ENCODE results near the gene ALDOB. TPM values are rescaled to one million over a fixed set of nuclear protein-coding genes. Genes with fewer than 3 reads are reported as not detected.

Gene ALDOB
- total and polyA plus RNA-seq, 2 donors from 2014 or later: 11.0 to 4,265 TPM

GRCh38 chr9:101397746-101398067 is 37.9 kb downstream of the ALDOB start:
- DNase-seq: no peak
- H3K36me3 ChIP-seq (ENCODE audit: control insufficient read depth in 2 of 3, insufficient read depth in 3 of 3, low read length in 3 of 3): peaks cover 7 to 19% (median 15%) of the 10 kb centered on the region in 3 donors
- intact Hi-C loops (cut with DNase I): no loop called here
- H3K9ac ChIP-seq (ENCODE audit: low read length in 3 of 3): peak overlapping the region; percentile 93 to 100 (median 97)
- H3K27me3 ChIP-seq (ENCODE audit: control insufficient read depth, insufficient read depth, low read length): no peaks in the 10 kb centered on the region
- peak overlapping the region in 1 of 2 donors; percentile 84 for H3K27ac ChIP-seq (ENCODE audit: low read depth in 2 of 2, low read length in 2 of 2)
- peaks cover 0 to 3% (median 0%) of the 10 kb centered on the region in 3 donors for H3K9me3 ChIP-seq (ENCODE audit: control insufficient read depth in 2 of 3, insufficient read depth in 1 of 3, low read length in 3 of 3)
- TF ChIP-seq, protein P1, sequence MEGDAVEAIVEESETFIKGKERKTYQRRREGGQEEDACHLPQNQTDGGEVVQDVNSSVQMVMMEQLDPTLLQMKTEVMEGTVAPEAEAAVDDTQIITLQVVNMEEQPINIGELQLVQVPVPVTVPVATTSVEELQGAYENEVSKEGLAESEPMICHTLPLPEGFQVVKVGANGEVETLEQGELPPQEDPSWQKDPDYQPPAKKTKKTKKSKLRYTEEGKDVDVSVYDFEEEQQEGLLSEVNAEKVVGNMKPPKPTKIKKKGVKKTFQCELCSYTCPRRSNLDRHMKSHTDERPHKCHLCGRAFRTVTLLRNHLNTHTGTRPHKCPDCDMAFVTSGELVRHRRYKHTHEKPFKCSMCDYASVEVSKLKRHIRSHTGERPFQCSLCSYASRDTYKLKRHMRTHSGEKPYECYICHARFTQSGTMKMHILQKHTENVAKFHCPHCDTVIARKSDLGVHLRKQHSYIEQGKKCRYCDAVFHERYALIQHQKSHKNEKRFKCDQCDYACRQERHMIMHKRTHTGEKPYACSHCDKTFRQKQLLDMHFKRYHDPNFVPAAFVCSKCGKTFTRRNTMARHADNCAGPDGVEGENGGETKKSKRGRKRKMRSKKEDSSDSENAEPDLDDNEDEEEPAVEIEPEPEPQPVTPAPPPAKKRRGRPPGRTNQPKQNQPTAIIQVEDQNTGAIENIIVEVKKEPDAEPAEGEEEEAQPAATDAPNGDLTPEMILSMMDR (IDR thresholded peaks at IDR 0.05; ENCODE audit: borderline replicate concordance, extremely low read depth, insufficient read depth): no peak
- H3K4me3 ChIP-seq (ENCODE audit: low read length in 3 of 3): peak overlapping the region; percentile 96 to 99 (median 97)
- FAIRE-seq: no peak
- peaks cover 3 to 8% (median 8%) of the 10 kb centered on the region in 3 donors for H3K4me1 ChIP-seq (ENCODE audit: control insufficient read depth in 2 of 3, insufficient read depth in 2 of 3, low read depth in 1 of 3, low read length in 3 of 3)

DNA sequence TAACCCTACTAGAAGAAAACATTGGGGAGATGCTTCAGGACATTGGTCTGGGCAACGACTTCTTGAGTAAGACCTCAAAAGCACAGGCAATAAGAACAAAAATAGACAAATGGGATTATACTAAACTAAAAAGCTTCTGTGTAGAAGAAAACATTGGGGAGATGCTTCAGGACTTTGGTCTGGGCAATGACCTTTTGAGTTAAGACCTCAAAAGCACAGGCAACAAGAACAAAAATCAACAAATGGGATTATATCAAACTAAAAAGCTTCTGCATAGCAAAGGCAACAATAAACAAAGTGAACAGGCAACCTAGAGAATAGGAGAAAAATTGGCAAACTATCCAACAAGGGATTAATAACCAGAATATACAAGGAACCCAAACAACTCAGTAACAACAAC is 40.9 kb downstream of the ALDOB start:
- H3K9me3 ChIP-seq (ENCODE audit: control insufficient read depth in 2 of 3, insufficient read depth in 1 of 3, low read length in 3 of 3): peaks cover 0 to 3% (median 0%) of the 10 kb centered on the region in 3 donors
- intact Hi-C loops (cut with DNase I): no loop called here
- TF ChIP-seq, protein P1 (IDR thresholded peaks at IDR 0.05; ENCODE audit: borderline replicate concordance, extremely low read depth, insufficient read depth): no peak
- no peak for DNase-seq
- H3K27me3 ChIP-seq (ENCODE audit: control insufficient read depth, insufficient read depth, low read length): no peaks in the 10 kb centered on the region
- no peaks in the 10 kb centered on the region for H3K4me1 ChIP-seq (ENCODE audit: control insufficient read depth in 2 of 3, insufficient read depth in 2 of 3, low read depth in 1 of 3, low read length in 3 of 3)
- H3K4me3 ChIP-seq (ENCODE audit: low read length in 3 of 3): no peak overlapping the region
- no peak for FAIRE-seq
- no peak overlapping the region for H3K9ac ChIP-seq (ENCODE audit: low read length in 3 of 3)
- H3K27ac ChIP-seq (ENCODE audit: low read depth in 2 of 2, low read length in 2 of 2): no peak overlapping the region
- H3K36me3 ChIP-seq (ENCODE audit: control insufficient read depth in 2 of 3, insufficient read depth in 3 of 3, low read length in 3 of 3): peaks cover 0 to 7% (median 5%) of the 10 kb centered on the region in 3 donors

DNA sequence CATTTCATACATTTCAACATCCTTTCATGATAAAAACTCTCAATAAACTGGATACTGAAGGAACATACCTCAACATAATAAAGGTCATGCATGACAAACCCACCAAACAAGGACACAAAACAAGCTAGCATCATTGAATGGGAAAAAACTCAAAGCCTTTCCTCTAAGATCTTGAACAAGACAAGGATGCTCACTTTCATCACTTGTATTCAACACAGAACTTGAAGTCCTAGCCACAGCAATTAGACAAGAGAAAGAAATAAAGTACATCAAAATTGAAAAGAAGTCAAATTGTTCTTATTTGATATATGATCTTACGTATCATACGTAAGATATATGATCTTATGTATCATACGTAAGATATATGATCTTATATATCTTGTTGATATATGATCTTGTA is 42.4 kb downstream of the ALDOB start:
- peaks cover 0 to 3% (median 0%) of the 10 kb centered on the region in 3 donors for H3K9me3 ChIP-seq (ENCODE audit: control insufficient read depth in 2 of 3, insufficient read depth in 1 of 3, low read length in 3 of 3)
- H3K27ac ChIP-seq (ENCODE audit: low read depth in 2 of 2, low read length in 2 of 2): no peak overlapping the region
- H3K4me3 ChIP-seq (ENCODE audit: low read length in 3 of 3): no peak overlapping the region
- intact Hi-C loops (cut with DNase I): no loop called here
- FAIRE-seq (no peak), DNase-seq (no peak)
- H3K4me1 ChIP-seq (ENCODE audit: control insufficient read depth in 2 of 3, insufficient read depth in 2 of 3, low read depth in 1 of 3, low read length in 3 of 3): no peaks in the 10 kb centered on the region
- TF ChIP-seq, protein P1 (IDR thresholded peaks at IDR 0.05; ENCODE audit: borderline replicate concordance, extremely low read depth, insufficient read depth): no peak
- H3K36me3 ChIP-seq (ENCODE audit: control insufficient read depth in 2 of 3, insufficient read depth in 3 of 3, low read length in 3 of 3): peaks cover 0 to 14% (median 5%) of the 10 kb centered on the region in 3 donors
- H3K9ac ChIP-seq (ENCODE audit: low read length in 3 of 3): no peak overlapping the region
- H3K27me3 ChIP-seq (ENCODE audit: control insufficient read depth, insufficient read depth, low read length): no peaks in the 10 kb centered on the region

GRCh38 chr9:101388507-101388993 is 47.0 kb downstream of the ALDOB start:
- Histone ChIP-seq H3K4me3 (ENCODE audit: low read length in 3 of 3) (no peak overlapping the region), H3K9me3 (ENCODE audit: control insufficient read depth in 2 of 3, insufficient read depth in 1 of 3, low read length in 3 of 3) (peaks cover 0 to 7% (median 0%) of the 10 kb centered on the region in 3 donors), H3K4me1 (ENCODE audit: control insufficient read depth in 2 of 3, insufficient read depth in 2 of 3, low read depth in 1 of 3, low read length in 3 of 3) (no peaks in the 10 kb centered on the region), H3K36me3 (ENCODE audit: control insufficient read depth in 2 of 3, insufficient read depth in 3 of 3, low read length in 3 of 3) (peaks cover 0 to 14% (median 5%) of the 10 kb centered on the region in 3 donors), H3K27ac (ENCODE audit: low read depth in 2 of 2, low read length in 2 of 2) (no peak overlapping the region), H3K9ac (ENCODE audit: low read length in 3 of 3) (no peak overlapping the region), H3K27me3 (ENCODE audit: control insufficient read depth, insufficient read depth, low read length) (no peaks in the 10 kb centered on the region)
- intact Hi-C loops (cut with DNase I): no loop called here
- no peak for FAIRE-seq
- no peak for DNase-seq
- TF ChIP-seq, protein P1 (IDR thresholded peaks at IDR 0.05; ENCODE audit: borderline replicate concordance, extremely low read depth, insufficient read depth): peak; percentile 23

Measured in kidney (tissue), 14 donors.